ENCODE data around the gene SF3B5. TPM values are rescaled to one million over a fixed set of nuclear protein-coding genes. Genes with fewer than 3 reads are reported as not detected.

The SF3B5 gene
- total and polyA plus RNA-seq, 8 donors, result 45.2 to 138 (median 72.7) TPM

GRCh38 chr6:144077871-144078270 is 17.5 kb downstream of the SF3B5 start:
- WGBS, 2 donors, result 67 to 79% methylated on average over 2 of the region's 2 CpGs
- no peaks in the 10 kb centered on the region for H3K27me3 ChIP-seq
- intact Hi-C loops (cut with DNase I), result no loop called here
- H3K27ac ChIP-seq, result no peak overlapping the region
- DNase-seq, result no peak
- H3K4me3 ChIP-seq, result no peak overlapping the region
- no peak for FAIRE-seq
- H3K9me3 ChIP-seq, result no peaks in the 10 kb centered on the region
- H3K4me1 ChIP-seq, result no peaks in the 10 kb centered on the region
- H3K36me3 ChIP-seq, result no peaks in the 10 kb centered on the region
- TF ChIP-seq CTCF (IDR thresholded peaks at IDR 0.05), result no peak
- no peak for ATAC-seq

GRCh38 chr6:144075875-144076274 is 19.5 kb downstream of the SF3B5 start:
- TF ChIP-seq CTCF (IDR thresholded peaks at IDR 0.05), result no peak
- 82 to 90% methylated on average over 1 of the region's 1 CpG for WGBS, 2 donors
- ATAC-seq (no peak), FAIRE-seq (no peak), DNase-seq (no peak)
- no peaks in the 10 kb centered on the region for H3K36me3 ChIP-seq
- no peak overlapping the region for H3K27ac ChIP-seq
- H3K27me3 ChIP-seq, result no peaks in the 10 kb centered on the region
- no peaks in the 10 kb centered on the region for H3K9me3 ChIP-seq
- no peaks in the 10 kb centered on the region for H3K4me1 ChIP-seq
- H3K4me3 ChIP-seq, result no peak overlapping the region
- intact Hi-C loops (cut with DNase I), result no loop called here

- no peak for ATAC-seq
- Histone ChIP-seq H3K4me3 (no peak overlapping the region), H3K36me3 (no peaks in the 10 kb centered on the region), H3K27me3 (no peaks in the 10 kb centered on the region), H3K9me3 (no peaks in the 10 kb centered on the region), H3K4me1 (no peaks in the 10 kb centered on the region), H3K27ac (no peak overlapping the region)
- FAIRE-seq, result no peak
- intact Hi-C loops (cut with DNase I), result no loop called here
- 80 to 81% methylated on average over 3 of the region's 3 CpGs for WGBS, 2 donors
- TF ChIP-seq CTCF (IDR thresholded peaks at IDR 0.05), result no peak
- DNase-seq, result no peak
Observed at GRCh38 chr6:144075187-144075586, 20.2 kb downstream of the SF3B5 start.

- H3K27ac ChIP-seq, result no peak overlapping the region
- no peaks in the 10 kb centered on the region for H3K27me3 ChIP-seq
- no peaks in the 10 kb centered on the region for H3K36me3 ChIP-seq
- ATAC-seq, result no peak
- no peak for DNase-seq
- intact Hi-C loops (cut with DNase I), result no loop called here
- H3K9me3 ChIP-seq, result no peaks in the 10 kb centered on the region
- 84 to 89% methylated on average over 3 of the region's 3 CpGs for WGBS, 2 donors
- no peak for TF ChIP-seq CTCF (IDR thresholded peaks at IDR 0.05)
- no peak overlapping the region for H3K4me3 ChIP-seq
- H3K4me1 ChIP-seq, result no peaks in the 10 kb centered on the region
- no peak for FAIRE-seq
Observed at GRCh38 chr6:144073024-144073423, 22.3 kb downstream of the SF3B5 start.

- FAIRE-seq (no peak), DNase-seq (no peak), ATAC-seq (no peak)
- H3K4me3 ChIP-seq, result no peak overlapping the region
- no peak for TF ChIP-seq CTCF (IDR thresholded peaks at IDR 0.05)
- H3K9me3 ChIP-seq, result no peaks in the 10 kb centered on the region
- no peaks in the 10 kb centered on the region for H3K27me3 ChIP-seq
- H3K4me1 ChIP-seq, result no peaks in the 10 kb centered on the region
- intact Hi-C loops (cut with DNase I), result no loop called here
- no peak overlapping the region for H3K27ac ChIP-seq
- no peaks in the 10 kb centered on the region for H3K36me3 ChIP-seq
- 80 to 81% methylated on average over 3 of the region's 3 CpGs for WGBS, 2 donors
Observed at GRCh38 chr6:144069506-144069905, 25.9 kb downstream of the SF3B5 start.
